Measurements from ENCODE around the gene LGALS8. TPM values are rescaled to one million over a fixed set of nuclear protein-coding genes. Genes with fewer than 3 reads are reported as not detected.

The LGALS8 gene
- total RNA-seq, 2 experiments from 2014 or later = 74.0 to 81.1 TPM

Other genes starting within 250 kb of the LGALS8 start
- 1 to 10 TPM; 2.6 to 4.8 TPM for gene ERO1B, start 242.0 kb upstream of the LGALS8 start, total RNA-seq
- 10 to 100 TPM in 1 of 2 experiments, 1 to 10 TPM in 1; 3.7 to 11.8 TPM for gene EDARADD, start 129.7 kb upstream of the LGALS8 start, total RNA-seq
- gene HEATR1, start 80.5 kb downstream of the LGALS8 start, total RNA-seq = 10 to 100 TPM; 40.2 to 57.6 TPM
- not detected for gene ACTN2, start 162.5 kb downstream of the LGALS8 start, total RNA-seq

Measured in activated CD8-positive, alpha-beta memory T cell treated with anti-CD3 and anti-CD28 coated beads, Interleukin-2, amount 10 ng/mL, durations not matched to agents 7 days and 5 days (primary cell).